VCaP (cell line): Measurements from ENCODE around the gene PGAP3.

Experiments used
- H3K27ac ChIP-seq: fragments of 450-650 bp; 2 replicates; pipeline ENCODE4 v1.5.1; 2017
- CTCF ChIP-seq: fragments of 450-650 bp; conservative IDR thresholded peaks from 2 replicates; pipeline ENCODE4 v1.5.1; 2017; ENCODE audit warnings: mild to moderate bottlenecking, moderate library complexity

PGAP3 gene

GRCh38 chr17:39666231-39666600, 21.6 kb downstream of the PGAP3 start:
- no peak overlapping the region for H3K27ac ChIP-seq
- no peak for TF ChIP-seq CTCF

GRCh38 chr17:39665642-39666224, 22.1 kb downstream of the PGAP3 start:
- no peak overlapping the region for H3K27ac ChIP-seq
- peak; percentile 33; the same call in 1 of the 2 replicates for TF ChIP-seq CTCF

GRCh38 chr17:39664581-39665561, 23.0 kb downstream of the PGAP3 start, which contains the start of gene TCAP:
TSS of gene TCAP (plus strand) at chr17:39665349. CDS start at chr17:39665360, 11 bp downstream.
- H3K27ac ChIP-seq: peak within 1 kb of the TSS; percentile 11; the same call in 1 of the 2 replicates
- TF ChIP-seq CTCF: no peak

- TF ChIP-seq CTCF: no peak
- peak overlapping the region; percentile 11; the same call in 1 of the 2 replicates for H3K27ac ChIP-seq
Observed at GRCh38 chr17:39663688-39664580, 23.9 kb downstream of the PGAP3 start.

GRCh38 chr17:39663340-39663687, 24.5 kb downstream of the PGAP3 start:
- H3K27ac ChIP-seq: no peak overlapping the region; the same call in 1 of the 2 replicates
- no peak for TF ChIP-seq CTCF

GRCh38 chr17:39662551-39663339, 25.1 kb downstream of the PGAP3 start:
- no peak for TF ChIP-seq CTCF
- H3K27ac ChIP-seq: peak overlapping the region; percentile 31; the same call in 1 of the 2 replicates
